ENCODE measurements around the gene MUS81. TPM values are rescaled to one million over a fixed set of nuclear protein-coding genes. Genes with fewer than 3 reads are reported as not detected.
A peak's percentile ranks its signal among the peaks of the same experiment; 100 is the strongest.

The MUS81 gene
- total and polyA plus RNA-seq, 2 of the 13 experiments (the other 11 are each of a cell fraction or from before 2014, with no cell fraction given): 25.6 to 30.2 TPM

GRCh38 chr11:65899356-65900124 lies 39.3 kb downstream of the MUS81 start (continued):
- 0 out of 2 replicates have a peak, but pooled peaks have one; percentile 40 for TF ChIP-seq ZNF451 (CRISPR knock-in tag; IDR thresholded peaks at IDR 0.05)
- no peak for TF ChIP-seq CBX2 (IDR thresholded peaks at IDR 0.05; ENCODE audit: low read depth, low read length)
- TF ChIP-seq CBX2 (CRISPR knock-in tag; IDR thresholded peaks at IDR 0.05; ENCODE audit: low read depth): no peak; the same call in 1 of the 2 replicates
- TF ChIP-seq, protein P1, sequence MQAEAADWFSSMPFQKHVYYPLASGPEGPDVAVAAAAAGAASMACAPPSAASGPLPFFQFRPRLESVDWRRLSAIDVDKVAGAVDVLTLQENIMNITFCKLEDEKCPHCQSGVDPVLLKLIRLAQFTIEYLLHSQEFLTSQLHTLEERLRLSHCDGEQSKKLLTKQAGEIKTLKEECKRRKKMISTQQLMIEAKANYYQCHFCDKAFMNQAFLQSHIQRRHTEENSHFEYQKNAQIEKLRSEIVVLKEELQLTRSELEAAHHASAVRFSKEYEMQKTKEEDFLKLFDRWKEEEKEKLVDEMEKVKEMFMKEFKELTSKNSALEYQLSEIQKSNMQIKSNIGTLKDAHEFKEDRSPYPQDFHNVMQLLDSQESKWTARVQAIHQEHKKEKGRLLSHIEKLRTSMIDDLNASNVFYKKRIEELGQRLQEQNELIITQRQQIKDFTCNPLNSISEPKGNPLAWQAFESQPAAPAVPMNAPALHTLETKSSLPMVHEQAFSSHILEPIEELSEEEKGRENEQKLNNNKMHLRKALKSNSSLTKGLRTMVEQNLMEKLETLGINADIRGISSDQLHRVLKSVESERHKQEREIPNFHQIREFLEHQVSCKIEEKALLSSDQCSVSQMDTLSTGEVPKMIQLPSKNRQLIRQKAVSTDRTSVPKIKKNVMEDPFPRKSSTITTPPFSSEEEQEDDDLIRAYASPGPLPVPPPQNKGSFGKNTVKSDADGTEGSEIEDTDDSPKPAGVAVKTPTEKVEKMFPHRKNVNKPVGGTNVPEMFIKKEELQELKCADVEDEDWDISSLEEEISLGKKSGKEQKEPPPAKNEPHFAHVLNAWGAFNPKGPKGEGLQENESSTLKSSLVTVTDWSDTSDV (CRISPR knock-in tag; IDR thresholded peaks at IDR 0.05): no peak
- TF ChIP-seq ZNF879 (CRISPR knock-in tag; IDR thresholded peaks at IDR 0.05): peak; percentile 70; the same call in 1 of the 2 replicates
- no peak for TF ChIP-seq ZNF292 (CRISPR knock-in tag; IDR thresholded peaks at IDR 0.05; ENCODE audit: borderline replicate concordance, low read depth)
- TF ChIP-seq ZNF143 (CRISPR knock-in tag; IDR thresholded peaks at IDR 0.05): no peak
- no peak for TF ChIP-seq ZNF737 (CRISPR knock-in tag; IDR thresholded peaks at IDR 0.05; ENCODE audit: borderline replicate concordance)
- TF ChIP-seq SIX4 (CRISPR knock-in tag; IDR thresholded peaks at IDR 0.05): no peak
- peak; percentile 72 for TF ChIP-seq PHF8 (CRISPR knock-in tag; IDR thresholded peaks at IDR 0.05)
- peak; percentile 48; the same call in 1 of the 2 replicates for TF ChIP-seq ARID5B (CRISPR knock-in tag; IDR thresholded peaks at IDR 0.05)
- no peak for TF ChIP-seq JARID2 (CRISPR knock-in tag; IDR thresholded peaks at IDR 0.05; ENCODE audit: insufficient replicate concordance)
- no peak for TF ChIP-seq CEBPG (CRISPR knock-in tag; IDR thresholded peaks at IDR 0.05)
- no peak for TF ChIP-seq SIN3B (IDR thresholded peaks at IDR 0.05; ENCODE audit: low read length)
- TF ChIP-seq ZNF782 (CRISPR knock-in tag; IDR thresholded peaks at IDR 0.05; ENCODE audit: borderline replicate concordance): no peak
- TF ChIP-seq SP2 (CRISPR knock-in tag; IDR thresholded peaks at IDR 0.05): no peak
- TF ChIP-seq GTF2F1 (IDR thresholded peaks at IDR 0.05; ENCODE audit: low read length): no peak
- TF ChIP-seq SNAPC4 (CRISPR knock-in tag; IDR thresholded peaks at IDR 0.05): no peak
- peak; percentile 58; the same call in 1 of the 2 replicates for TF ChIP-seq ZNF709 (CRISPR knock-in tag; IDR thresholded peaks at IDR 0.05)

Measured in HepG2 (cell line).